SK-N-DZ (cell line): ENCODE results near the gene INSL3.
"Not testable (repeated sequence)": the region's sequence is repeated elsewhere in the genome, so short reads cannot be mapped to it uniquely, and the experiment has no call there.

Source experiments
- DNase-seq: peaks from one replicate; pipeline ENCODE4 v3.0.0-alpha.2; 2015; ENCODE audit warnings: low spot score

The INSL3 gene

DNA sequence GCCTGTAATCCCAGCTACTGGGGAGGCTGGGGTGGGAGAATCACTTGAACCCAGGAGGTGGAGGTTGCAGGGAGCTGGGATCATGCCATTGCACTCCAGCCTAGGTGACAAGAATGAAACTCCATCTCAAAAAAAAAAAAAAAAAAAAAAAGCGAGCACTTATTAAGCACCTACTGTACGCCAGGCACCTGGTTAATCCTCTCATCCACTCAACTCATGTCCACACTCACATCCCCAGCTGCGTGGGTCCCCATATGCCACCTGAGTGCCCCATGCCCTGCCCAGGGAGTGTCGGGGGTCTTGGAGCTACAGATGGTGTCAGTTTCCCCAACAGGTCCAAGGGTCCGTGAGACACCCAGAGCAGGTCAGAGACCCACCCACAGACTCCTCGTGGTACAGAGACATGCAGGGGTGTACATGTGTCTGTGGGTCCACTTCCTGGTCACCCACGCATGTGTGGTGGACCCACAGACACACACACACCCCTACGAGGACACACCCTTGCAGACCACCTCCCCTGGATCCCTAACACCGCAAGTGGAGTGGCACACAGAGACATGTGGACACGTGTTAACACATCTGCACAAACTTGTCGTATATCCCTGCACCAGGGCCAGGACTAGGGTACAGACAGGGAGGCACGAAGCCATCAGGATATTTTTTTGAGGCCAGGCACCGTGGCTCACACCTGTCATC is 3.5 kb downstream of the INSL3 start:
- no peak for DNase-seq

DNA sequence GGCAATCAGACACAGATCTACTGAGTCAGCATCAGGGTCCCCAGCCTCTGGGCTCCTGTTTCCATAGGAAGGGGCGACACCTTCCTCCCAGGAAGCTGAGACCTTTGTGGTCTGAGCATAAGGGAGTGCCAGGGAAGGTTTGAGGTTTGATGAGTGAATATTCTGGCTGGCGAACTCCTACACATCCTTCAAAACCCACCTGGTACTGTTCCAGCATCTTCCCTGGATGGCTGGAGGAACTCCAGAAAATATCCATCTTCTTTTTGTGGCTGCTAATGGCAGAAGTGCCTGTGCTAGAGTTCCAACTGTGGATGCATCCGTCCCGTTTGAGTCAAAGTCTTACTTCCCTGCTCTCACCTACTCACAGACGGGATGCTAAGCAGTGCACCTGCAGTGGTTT is 9.2 kb downstream of the INSL3 start:
- no peak for DNase-seq

DNA sequence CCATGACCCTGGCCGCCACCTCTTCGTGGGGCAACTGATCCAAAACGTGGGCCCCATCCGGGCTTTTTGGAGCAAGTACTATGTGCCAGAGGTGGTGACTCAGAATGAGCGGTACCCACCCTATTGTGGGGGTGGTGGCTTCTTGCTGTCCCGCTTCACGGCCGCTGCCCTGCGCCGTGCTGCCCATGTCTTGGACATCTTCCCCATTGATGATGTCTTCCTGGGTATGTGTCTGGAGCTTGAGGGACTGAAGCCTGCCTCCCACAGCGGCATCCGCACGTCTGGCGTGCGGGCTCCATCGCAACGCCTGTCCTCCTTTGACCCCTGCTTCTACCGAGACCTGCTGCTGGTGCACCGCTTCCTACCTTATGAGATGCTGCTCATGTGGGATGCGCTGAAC is 9.6 kb downstream of the INSL3 start:
- DNase-seq: no peak

DNA sequence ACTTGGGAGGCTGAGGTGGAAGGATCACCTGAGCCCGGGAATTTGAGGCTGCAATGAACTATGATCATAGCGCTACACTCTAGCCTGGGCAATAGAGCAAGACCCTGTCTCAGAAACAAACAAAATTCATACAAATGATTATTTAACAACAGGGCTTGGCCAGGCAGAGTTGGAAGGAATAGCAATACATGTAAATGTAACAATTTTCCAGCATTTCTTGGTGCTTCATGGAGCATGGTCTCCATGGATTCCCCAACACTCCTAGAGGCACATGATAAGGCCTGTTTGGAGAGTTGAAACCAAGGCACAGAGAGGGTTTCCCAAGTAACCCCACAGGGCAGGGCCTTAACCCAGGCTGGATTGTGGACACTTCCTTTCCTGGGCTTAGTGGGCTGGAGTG is 10.2 kb downstream of the INSL3 start:
- no peak for DNase-seq

DNA sequence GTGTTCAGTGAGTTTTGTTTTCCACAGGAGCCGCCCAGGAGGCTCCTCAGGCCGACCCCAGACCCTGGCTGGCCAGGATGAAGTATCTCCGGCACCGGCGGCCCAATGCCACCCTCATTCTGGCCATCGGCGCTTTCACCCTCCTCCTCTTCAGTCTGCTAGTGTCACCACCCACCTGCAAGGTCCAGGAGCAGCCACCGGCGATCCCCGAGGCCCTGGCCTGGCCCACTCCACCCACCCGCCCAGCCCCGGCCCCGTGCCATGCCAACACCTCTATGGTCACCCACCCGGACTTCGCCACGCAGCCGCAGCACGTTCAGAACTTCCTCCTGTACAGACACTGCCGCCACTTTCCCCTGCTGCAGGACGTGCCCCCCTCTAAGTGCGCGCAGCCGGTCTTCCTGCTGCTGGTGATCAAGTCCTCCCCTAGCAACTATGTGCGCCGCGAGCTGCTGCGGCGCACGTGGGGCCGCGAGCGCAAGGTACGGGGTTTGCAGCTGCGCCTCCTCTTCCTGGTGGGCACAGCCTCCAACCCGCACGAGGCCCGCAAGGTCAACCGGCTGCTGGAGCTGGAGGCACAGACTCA is 13.5 kb downstream of the INSL3 start:
- DNase-seq: no peak

DNA sequence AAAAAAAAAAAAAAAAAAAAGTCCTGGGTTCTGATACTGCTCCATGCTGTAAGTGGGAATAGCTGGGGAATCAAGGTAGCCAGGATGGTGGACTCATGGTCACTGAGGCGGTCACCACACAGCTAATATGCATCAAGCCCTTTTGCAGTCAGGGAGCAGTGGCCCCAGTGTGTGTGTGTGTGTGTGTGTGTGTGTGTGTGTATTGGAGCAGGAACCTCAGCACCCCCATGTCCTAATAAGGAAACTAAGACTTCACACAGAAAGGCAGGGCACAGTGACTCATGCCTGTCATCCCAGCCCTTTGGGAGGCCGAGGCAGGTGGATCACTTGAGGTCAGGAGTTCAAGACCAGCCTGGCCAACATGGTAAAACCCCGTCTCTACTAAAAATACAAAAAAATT is 14.4 kb downstream of the INSL3 start:
- DNase-seq: no peak

DNA sequence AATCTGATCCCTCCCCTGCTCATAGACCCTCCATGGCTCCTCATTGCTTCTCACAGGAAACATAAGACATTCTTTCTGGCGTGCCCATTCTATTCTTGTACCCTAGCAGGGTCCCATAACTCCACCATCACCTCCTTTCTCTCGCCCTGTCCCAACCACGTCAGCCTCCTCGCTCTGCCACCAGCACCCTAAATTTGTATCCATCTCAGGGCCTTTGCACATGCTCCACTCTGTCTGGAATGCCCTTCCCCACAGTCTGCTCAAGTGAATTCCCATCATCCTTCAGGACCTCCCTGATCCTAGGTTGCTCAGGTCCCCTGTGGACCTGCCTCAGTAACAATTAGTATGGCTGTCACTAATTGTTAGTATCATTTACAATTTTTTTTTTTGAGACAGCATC is 15.9 kb downstream of the INSL3 start:
- no peak for DNase-seq

DNA sequence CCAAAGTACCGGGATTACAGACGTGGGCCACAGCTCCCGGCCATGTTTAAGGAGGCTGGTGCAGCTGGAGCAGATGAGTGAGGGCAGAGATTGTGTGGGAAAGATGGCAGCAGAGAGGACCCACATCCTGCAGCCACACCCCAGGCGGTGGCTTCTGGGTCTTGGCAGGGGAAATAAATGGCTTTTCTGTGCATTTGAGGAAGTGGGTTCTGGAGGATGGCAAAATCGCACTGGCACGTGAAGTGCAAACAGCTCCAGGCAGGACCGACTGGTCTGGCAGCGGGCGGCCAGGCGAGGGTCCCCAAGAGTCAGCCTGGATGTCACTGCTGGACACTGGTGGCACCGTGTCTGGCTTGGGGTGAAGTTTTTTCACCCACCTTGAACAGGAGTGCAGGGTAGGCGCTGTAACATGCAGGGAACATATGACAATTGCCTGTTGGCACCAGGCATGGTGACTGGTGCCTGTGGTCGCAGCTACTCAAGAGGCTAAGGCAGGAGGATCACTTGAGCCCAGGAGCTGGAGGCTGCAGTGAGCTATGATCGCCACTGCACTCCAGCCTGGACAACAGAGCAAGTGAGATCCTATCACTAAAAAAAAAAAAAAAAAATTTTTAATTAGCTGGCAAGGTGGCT is 17.9 kb downstream of the INSL3 start:
- no peak for DNase-seq

DNA sequence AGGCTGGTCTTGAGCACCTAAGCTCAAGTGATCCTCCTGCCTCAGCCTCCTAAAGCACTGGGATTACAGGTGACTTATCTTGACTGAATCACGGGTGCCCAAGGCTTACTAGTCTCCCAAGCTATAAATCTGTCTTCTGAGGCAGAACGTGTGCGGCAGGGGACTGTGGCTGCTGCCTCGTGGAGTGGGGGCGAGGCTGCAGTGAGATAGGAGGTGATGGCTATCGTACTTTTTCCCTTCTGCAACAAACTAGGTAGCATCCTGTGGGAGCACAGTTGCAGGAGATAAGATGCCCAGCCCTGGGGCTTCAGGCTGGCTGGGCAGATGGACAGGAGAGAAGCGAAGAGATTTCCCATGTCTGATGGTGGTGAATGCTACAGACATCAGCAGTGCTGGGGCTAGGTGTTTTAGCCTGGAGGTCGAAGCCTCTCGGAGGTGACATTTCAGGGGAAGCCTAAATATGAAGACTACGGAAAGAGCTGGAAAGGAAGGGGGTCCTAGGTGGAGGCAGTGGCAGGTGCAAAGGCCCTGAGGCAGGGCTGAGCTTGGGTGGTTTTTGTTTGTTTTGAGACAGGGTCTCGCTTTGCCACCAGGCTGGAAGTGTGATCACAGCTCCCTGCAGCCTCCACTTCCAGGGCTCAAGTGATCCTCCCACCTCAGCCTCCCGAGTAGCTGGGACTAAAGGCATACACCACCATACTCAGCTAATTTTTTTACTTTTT is 19.0 kb downstream of the INSL3 start:
- no peak for DNase-seq

DNA sequence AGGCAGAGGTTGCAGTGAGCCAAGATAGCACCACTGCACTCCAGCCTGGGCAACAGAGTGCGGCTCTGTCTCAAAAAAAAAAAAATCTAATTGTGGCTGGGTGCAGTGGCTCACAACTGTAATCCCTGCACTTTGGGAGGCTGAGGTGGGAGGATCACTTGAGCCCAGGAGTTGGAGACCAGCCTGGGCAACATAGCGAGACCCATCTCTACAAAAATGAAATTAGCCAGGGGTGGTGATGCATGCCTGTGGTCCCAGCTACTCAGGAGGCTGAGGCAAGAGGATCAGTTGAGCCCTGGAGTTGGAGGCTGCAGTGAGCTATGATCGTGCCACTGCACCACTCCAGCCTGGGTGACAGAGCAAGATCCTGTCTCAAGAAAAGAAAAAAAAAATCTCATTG is 22.7 kb downstream of the INSL3 start:
- DNase-seq: not testable (repeated sequence)

DNA sequence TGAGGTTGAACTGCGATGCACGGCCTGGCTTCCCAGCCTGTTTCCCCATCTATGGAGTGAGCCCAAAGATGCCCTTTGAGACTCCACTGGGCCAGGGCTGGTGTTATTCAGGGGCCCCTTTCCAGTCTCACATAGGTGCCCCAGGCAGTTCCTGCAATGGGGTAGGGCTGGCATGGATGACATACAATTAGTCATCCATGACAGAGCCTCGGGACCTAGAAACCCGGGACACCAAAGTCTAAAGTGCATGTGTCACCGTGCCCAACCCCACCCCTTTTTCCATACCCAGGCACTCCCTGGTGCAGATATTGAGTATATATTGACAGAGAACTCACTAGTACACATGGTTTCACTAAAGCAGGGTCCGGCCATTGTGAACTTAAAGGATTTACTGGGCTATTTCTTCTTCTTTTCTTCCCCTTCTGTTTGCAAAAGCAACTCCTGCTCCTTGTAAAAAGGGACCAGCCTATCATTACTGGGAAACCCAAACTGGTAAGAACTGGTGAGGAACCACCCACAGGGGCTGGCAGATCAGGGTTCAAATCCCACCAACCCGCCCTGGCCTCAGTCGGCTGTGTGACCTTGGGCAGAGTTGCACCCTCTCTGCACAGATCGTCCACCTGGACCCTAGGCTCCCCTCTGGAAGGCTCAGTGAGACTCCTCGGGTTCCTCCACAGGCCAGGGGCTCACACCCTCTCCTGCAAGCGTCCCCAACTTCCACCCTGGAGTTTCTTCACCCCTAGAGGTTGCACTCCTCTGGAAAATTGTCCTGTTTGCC is 23.7 kb downstream of the INSL3 start:
- DNase-seq: no peak

DNA sequence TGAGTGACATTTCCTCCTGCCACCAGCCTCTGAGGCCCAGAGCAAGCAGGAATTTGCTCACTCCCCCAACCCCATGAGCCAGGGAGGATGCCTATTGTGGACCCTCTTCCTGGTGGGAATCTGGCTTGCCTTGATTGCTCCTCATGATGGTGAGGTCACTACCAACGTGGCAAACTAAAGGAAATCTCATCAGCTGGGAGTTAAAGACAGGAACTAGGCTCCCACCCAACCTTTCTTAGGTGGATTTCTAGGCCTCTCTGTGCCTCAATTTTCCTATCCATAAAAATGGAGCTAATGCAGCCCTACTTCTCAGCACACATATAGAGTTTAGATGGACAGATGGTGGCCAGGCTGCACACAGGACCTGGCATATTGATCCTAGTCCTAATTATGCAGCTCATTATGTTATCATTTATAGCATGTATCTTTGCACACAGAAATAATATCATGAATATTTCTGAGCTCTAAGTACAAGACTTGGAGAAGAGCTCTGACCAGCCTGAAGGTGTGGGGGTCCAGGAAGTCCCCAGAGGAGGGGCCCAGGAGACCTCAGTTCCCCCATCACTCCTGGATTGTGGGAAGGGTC is 24.4 kb downstream of the INSL3 start:
- DNase-seq: no peak

DNA sequence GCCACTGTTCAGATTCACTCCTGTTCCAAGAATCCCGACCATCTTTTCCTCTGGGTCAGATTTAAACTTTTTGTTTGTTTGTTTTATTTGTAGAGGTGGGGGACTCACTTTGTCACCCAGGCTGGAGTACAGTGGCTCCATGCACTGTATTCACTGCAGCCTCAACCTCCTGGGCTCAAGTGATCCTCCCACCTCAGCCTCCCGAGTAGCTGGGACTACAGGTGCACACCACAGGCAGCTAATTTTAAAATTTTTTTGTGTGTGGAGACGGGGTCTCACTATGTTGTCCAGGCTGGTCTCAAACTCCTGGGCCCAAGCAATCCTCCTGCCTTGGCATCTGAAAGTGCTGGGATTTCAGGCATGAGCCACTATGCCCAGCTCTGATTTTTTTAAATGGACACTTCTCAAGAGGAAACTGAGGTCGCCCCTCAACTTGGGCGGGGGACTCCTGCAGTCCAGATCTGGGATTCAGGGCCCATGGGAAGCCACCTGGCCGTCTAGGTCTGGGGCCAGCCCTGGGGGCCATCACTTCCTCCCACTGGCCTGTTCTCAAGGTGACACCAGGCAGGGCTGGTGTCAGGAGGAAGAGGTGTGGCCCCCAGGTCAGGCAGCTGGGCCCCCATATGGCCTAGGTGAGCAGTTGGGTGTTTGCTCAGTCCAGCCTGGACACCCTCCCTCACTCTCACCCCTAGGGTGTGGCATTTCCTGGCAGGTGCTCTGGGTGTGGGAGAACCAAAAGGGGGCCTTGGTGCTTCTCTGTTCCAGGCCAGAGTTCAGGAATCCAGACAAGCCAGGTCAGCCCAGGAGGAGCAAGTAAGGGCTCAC is 25.1 kb downstream of the INSL3 start:
- DNase-seq: no peak

DNA sequence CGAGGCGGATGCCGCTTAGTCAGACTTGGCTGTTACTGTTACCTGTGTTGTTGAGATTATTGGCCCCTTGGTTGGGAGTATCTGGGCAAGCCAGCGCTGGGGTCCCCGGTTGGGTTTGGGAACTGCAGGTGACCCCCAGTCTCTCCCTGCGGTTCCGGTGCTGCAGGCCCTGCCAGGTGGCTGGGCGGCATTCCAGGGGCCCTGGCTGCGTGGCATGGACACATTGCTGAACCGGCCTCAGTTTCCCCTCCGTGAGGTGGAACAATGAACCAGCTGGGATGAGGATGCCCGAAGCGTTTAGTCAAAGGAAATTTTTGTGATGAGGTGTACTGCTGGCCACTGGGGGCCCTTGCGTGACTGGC is 25.8 kb downstream of the INSL3 start:
- DNase-seq: no peak

DNA sequence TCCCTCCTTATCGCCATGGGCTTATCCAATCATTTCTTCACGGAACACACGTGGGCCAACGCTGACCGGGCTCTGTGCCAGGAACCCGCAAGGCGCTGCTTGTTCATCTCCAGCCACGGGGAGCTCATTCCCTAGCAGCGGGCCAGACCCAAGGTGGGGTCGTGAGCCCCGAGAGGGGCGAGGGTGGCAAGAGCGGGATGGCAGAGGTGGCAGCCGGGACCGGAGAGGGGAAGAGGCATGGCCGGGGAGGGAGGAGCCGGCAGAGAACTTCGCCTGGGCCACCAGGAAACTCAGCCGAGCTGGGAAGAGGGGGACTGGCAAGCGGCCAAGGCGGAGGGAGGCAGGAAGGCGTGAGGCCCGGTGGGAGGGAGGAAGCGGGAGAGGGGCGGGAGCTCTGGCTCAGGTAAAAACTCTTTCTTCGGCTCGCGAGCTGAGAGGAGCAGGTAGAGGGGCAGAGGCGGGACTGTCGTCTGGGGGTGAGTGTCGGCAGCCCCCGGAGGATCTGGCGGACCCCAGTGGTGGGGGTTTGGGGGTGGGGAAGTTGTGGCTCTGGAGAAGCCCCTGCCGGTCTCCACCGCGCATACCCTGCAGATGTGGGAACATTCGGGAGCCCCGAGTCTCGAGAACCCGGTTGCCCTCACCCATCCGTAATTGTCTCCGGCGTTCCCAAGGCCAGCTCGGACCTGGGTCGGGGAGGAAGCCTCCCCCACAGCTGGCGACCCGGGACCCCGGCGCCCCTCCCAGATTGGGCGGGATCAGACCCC is 26.4 kb downstream of the INSL3 start, which contains the start of gene B3GNT3:
Gene B3GNT3, plus strand, starts transcription at position 408 of the 764 bp plus-strand sequence. CDS start 12,670 bp downstream, outside the sequence.
- DNase-seq: no peak

DNA sequence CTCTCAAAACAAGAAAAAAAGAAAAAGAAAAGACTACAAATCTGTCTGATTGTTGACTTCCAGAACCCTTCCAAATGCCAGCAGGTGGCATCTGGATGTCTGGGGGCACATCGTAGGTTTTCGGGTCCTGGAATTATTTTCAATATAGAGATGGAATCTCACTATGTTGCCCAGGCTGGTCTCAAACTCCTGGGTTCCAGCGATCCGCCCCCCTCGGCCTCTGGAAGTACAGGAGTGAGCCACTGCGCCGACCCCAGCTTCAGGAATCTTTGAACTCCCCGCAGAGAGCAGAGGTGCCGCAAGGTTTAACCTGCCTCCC is 26.9 kb downstream of the INSL3 start:
- no peak for DNase-seq

DNA sequence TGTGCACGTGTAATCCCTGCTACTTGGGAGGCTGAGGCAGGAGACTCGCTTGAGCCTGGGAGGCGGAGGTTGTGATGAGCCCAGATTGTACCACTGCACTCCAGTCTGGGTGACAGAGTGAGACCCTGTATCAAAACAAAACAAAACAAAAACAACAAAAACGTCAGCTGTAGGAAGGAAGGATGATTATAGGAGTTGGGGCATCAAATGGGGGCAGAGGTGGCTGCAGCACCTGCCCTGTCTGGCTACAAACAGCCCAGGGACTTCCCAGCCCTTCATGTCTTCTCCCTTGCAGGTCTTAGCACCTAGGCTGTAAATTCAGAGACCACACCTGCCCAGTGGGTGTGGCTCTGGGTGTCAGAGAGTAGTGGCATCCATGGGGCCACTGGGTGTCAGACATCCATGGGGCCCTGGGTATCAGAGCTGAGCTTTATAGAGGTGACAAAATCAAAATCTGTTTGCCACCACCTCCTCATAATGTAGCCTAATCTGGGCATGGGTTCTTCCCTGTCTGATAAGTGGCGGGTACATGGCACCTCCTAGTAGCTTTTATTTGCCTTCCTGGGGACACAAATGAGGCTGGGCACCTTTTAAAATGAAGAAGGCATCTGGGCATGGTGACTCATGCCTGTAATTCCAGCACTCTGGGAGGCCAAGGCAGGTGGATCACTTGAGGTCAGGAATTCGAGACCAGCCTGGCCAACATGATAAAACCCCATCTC is 31.1 kb downstream of the INSL3 start:
- DNase-seq: no peak

DNA sequence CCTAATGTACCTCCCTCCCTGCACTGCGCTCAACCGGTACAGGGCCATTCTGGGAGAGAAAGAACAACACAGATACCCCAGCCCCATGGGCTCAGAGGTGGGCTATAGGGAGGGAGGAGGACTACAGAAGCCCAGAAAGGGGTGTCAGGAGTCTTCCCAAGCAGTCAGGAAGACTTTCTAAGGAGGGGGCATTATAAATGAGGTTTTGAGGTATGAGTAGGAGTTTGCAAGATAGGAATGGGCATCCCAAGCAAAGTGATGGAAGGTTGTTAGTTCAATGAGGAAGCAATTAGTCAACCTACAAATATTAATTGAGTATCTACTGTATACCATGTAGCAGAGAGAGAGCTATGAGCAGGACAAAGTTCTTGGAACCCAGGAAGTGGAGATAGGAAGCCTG is 32.7 kb downstream of the INSL3 start:
- no peak for DNase-seq

DNA sequence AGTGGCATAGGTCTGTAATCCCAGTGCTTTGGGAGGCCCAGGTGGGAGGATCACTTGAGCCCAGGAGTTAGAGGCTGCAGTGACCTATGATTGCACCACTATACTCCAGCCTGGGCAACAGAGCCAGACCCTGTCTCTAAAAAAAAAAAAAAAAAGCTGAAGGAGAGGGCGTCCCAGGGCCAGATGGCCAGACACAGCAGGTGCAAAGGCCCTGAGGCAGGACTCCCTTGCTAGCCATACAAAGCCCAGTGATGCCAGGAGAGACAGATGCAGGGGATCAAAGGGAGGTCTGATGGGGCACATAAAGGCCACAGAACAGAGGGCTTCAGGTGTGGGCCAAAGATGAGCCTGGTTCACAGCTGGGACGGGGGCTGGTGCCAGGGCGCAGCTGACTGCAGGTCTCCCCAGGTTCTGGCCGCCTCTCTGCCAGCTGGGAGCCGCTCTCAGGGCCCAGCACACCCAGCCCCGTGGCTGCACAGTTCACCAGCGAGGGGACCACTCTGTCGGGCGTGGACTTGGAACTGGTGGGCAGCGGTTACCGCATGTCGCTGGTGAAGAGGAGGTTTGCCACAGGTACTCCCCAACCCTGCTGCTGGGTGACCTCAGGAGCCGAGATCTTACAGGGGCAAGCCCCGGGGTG is 33.9 kb downstream of the INSL3 start:
- DNase-seq: no peak
